T-helper 1 cell (primary cell): ENCODE measurements around the gene LCAT.
"Not testable (repeated sequence)": the region's sequence is repeated elsewhere in the genome, so short reads cannot be mapped to it uniquely, and the experiment has no call there.

ENCODE experiments used
- DNase-seq, 5 donors: peaks; one replicate each; pipeline ENCODE4 v3.0.0-alpha.2; 2012 to 2020

The LCAT gene

DNA sequence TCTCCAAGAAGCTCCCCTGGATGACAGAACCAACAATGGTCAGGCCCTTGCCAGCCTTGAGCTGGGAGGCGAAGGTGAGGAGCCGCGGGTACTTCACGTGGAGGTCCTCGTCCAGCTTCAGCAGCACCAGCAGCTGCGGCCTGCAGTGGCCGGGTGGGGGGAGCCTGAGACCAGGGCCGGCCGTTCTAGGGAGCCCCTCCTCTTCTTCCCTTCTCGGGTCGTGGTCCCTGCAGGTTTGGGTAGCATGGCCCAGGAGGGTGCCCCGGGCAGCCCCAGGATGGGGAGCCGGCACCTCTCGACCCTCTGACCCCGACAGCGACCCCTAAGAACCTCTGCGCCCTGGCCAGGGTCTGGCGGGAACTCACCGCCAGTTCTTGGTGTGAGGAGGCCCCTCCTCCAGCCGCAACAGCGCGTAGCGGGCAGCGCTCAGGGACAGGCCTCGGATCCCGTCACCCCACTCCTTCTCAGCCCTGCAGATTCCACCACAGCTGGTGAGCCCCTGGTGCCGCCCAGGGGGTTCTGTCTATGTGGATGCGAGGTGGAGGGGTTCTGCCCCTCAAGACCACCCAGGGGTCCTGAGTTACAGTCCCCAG is 3.1 kb upstream of the LCAT start:
- no peak for DNase-seq

- DNase-seq = no peak
Observed at GRCh38 chr16:67946128-67946569, 2.2 kb upstream of the LCAT start.

GRCh38 chr16:67945392-67945933 is 1.5 kb upstream of the LCAT start:
- no peak for DNase-seq

- no peak for DNase-seq
Observed at GRCh38 chr16:67944690-67945391, 921 bp upstream of the LCAT start.

GRCh38 chr16:67943256-67943618 is 683 bp downstream of the LCAT start:
- DNase-seq = no peak

DNA sequence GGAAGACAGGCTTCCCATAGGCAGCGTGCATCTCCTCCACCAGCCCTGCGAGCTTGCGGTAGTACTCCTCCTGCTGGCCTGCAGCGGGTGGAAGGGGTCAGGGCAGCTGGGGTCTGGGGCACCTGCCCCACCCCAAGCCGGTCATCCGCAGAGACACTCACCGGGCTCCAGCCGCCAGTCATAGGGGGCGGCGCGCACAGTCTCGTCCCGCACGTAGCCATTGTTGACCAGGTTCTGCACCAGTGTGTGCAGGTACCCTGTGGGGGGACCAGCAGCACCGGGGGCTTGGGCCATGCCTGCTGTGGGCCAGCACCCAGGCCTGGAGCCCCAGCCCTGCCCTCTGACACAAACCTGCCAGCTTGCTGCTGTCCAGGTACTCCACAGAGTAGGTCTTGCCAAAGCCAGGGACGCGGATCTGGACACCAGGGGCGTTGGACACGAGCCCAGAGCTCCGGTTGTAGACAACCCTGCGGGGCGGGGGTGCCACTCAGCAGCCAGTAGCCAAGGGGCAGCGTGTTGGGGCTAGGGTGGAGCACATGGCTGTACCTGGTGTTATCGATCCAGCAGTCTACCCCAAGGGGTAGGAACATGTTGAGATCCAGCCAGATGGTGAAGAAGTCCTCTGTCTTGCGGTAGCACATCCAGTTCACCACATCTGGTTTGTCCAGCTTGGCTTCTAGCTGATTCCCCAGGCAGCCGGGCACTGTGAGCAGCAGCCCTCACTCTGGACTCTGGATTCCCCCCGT is 1.2 kb downstream of the LCAT start:
- no peak for DNase-seq

- DNase-seq = peak in 1 of 5 donors; percentile 38
Observed at GRCh38 chr16:67942200-67942509, 1.8 kb downstream of the LCAT start.

- no peak for DNase-seq
Observed at GRCh38 chr16:67941469-67942199, 2.3 kb downstream of the LCAT start.

DNA sequence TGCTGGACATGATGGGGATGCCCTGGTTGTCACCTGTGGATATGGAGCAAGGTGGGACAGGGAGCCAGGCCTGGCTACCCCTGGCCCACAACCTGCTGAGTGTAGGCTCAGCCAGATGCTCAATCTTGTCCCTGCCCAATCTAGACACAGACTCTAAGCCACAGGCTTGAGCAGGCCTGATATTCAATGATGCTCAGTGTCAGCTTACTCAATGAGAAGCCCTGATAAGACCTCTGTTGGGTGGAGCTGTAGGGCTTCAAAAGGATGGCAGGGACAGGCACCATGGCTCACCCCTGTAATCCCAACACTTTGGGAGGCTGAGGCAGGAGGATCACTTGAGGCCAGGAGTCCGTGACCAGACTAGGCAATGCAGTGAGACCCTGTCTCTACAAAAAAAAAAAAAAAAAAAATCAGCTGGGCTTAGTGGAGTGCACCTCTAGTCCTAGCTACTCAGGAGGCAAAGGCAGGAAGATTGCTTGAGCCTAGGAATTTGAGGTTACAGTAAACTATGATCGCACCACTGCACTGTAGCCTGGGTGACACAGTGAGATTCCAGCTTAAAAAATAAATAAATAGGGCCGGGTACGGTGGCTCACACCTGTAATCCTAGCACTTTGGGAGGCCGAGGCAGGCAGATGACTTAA is 3.4 kb downstream of the LCAT start:
- no peak for DNase-seq

DNA sequence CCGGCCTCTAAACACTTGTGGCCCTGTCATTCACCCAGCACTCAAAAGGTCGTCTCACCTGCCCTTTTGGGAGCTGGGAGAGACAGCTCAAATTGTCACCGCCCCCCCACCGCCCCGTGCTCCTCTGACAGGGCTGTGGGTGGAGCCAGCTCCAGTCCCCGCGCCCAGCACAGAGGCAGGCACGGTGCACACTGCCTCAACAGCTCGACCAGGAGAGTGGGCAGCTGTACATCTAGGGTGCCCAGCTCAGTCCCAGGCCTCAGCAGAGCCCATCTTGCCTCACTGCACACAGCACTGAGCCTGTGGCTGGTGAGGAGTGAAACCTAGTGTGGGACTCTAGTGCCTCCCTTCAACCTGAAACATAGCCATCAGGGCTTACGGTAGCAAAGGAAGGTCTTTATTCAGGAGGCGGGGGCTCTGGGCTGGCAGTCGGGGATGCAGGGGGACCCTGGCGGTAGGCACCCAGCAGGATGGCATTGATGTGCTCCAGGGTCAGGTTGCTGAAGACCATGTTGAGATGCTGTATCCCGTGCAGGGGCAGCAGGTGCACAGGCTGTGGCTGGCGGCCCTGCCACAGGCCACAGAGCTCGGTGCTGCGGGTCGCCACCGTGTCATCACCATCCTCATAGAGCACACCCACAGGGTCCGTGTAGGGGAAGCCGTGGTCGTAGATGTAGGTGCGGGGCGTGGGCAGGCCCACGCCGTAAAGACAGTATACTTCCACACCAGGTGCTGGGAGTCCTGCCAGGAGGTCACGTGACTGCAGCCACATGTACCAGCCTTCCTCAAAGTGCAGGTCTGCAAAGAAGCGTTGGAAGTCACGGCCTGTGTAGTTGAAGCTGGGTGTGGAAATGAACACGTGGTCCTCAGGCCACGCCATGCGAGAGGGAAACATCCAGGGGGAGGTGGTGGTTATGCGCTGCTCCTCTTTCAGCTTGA is 4.1 kb downstream of the LCAT start:
- peak in 2 of 5 donors; percentile 27 to 36 for DNase-seq

- not testable (repeated sequence) for DNase-seq
Observed at GRCh38 chr16:67937713-67938112, 6.2 kb downstream of the LCAT start.

- peak; percentile 48 to 90 (median 67) for DNase-seq
Observed at GRCh38 chr16:67936880-67937605, 6.9 kb downstream of the LCAT start.

GRCh38 chr16:67936124-67936879 is 7.6 kb downstream of the LCAT start, which contains the start of gene PSMB10:
Gene PSMB10 (minus strand): TSS chr16:67936850. CDS start chr16:67936749, 101 bp downstream.
- peak in 1 of 5 donors; percentile 10 for DNase-seq

- DNase-seq = peak; percentile 94 to 96 (median 95)
Observed at GRCh38 chr16:67935402-67936123, 8.4 kb downstream of the LCAT start.

GRCh38 chr16:67935101-67935401 is 8.9 kb downstream of the LCAT start:
- no peak for DNase-seq

DNA sequence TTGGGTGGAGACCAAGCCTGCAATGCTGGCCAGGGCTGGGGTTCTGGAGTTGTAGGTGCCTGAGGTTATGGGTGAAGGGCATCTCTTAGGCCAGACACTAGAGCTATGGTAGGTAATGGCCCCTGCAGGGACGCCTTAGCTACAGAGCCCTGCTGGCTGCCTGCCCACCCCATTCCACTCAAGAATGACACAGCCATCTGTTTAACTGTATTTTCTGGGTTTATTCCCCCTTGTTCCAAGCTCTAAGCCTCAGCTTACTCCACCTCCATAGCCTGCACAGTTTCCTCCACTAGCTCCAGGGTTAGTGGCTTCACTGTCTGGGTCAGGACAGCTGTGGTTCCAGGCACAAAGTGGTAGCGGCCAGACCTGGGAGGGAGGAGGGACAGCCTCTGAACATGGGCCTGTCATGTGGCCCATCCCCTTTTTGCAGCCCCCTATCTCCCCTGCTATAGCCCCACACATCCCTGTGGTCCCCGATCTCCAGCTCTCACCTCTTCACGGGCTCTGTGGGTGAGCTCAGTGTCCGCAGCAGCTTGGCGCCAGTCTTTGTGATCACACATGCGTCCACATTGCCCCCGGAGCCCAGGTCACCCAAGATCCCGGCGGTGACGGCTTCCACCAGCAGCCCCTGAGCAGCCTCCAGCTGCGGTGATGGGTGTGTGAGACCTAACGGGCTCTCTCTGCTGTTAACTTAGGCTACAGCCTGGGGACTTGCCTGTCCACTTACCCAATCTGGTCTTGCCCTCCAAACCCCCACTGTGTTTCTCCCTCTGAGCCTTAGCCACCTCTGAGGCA is 9.4 kb downstream of the LCAT start:
- DNase-seq = no peak

- DNase-seq = no peak
Observed at GRCh38 chr16:67933805-67934204, 10.1 kb downstream of the LCAT start.

- DNase-seq = no peak
Observed at GRCh38 chr16:67932462-67932840, 11.5 kb downstream of the LCAT start.
